AG04449 (cell line): ENCODE results near the gene PARP8.
"Not testable (repeated sequence)": the region's sequence is repeated elsewhere in the genome, so short reads cannot be mapped to it uniquely, and the experiment has no call there.

Source experiments
- CTCF ChIA-PET: fragments of 350-600 bp; formaldehyde crosslinking; extraction: SDS; loops from one replicate; lab custom pipeline; 2021; ENCODE audit warnings: antibody characterized with exemption; lab: Yijun Ruan, JAX
- POLR2A ChIA-PET: fragments of 400-600, 350-600 bp; formaldehyde crosslinking; extraction: SDS; loops from one replicate; lab custom pipeline; 2020; ENCODE audit warnings: antibody characterized with exemption, inconsistent platforms; lab: Yijun Ruan, JAX
- DNase-seq: peaks from one replicate; pipeline ENCODE4 v3.0.0-alpha.2; 2010; ENCODE audit warnings: low read depth, low spot score
- H3K4me3 ChIP-seq: 2 replicates; pipeline ENCODE4 v1.5.1; 2011; ENCODE audit warnings: low read depth, mild to moderate bottlenecking, control low read depth, low read length
- CTCF ChIP-seq: IDR thresholded peaks from one replicate; pipeline ENCODE4 v1.5.1; 2011; ENCODE audit warnings: mild to moderate bottlenecking, moderate library complexity, low read length, control low read depth, inconsistent platforms; ENCODE audit not compliant: insufficient read depth; ENCODE audit errors: missing control alignments

The PARP8 gene

GRCh38 chr5:50684721-50685120, 18.3 kb downstream of the PARP8 start:
- CTCF ChIA-PET = no interaction called here
- POLR2A ChIA-PET = no interaction called here

GRCh38 chr5:50687548-50687947, 21.1 kb downstream of the PARP8 start:
- no peak overlapping the region for H3K4me3 ChIP-seq
- CTCF ChIA-PET = no interaction called here
- POLR2A ChIA-PET = interaction anchor here (1.0 kb wide), 1 partner anchor 21 kb away, joined by 3 read pairs; the partner anchor contains the start of gene PARP8
- no peak for TF ChIP-seq CTCF
- no peak for DNase-seq

More at GRCh38 chr5:50684721-50685120, 18.3 kb downstream of the PARP8 start:
- no peak for TF ChIP-seq CTCF
- no peak overlapping the region for H3K4me3 ChIP-seq
- no peak for DNase-seq

GRCh38 chr5:50691399-50692016, 25.1 kb downstream of the PARP8 start:
- ChIA-PET POLR2A (no interaction called here), CTCF (no interaction called here)
- DNase-seq = no peak
- H3K4me3 ChIP-seq = no peak overlapping the region
- no peak for TF ChIP-seq CTCF

- H3K4me3 ChIP-seq = no peak overlapping the region
- no peak for DNase-seq
- no peak for TF ChIP-seq CTCF
- POLR2A ChIA-PET = no interaction called here
- CTCF ChIA-PET = no interaction called here
Observed at GRCh38 chr5:50694027-50694590, 27.7 kb downstream of the PARP8 start.

GRCh38 chr5:50694626-50695025, 28.2 kb downstream of the PARP8 start:
- H3K4me3 ChIP-seq, POLR2A ChIA-PET, CTCF ChIA-PET, DNase-seq: not testable (repeated sequence)

- CTCF ChIA-PET = no interaction called here
- no peak for DNase-seq
- no peak overlapping the region for H3K4me3 ChIP-seq
- no peak for TF ChIP-seq CTCF
- POLR2A ChIA-PET = no interaction called here
Observed at GRCh38 chr5:50697739-50698138, 31.3 kb downstream of the PARP8 start.

- POLR2A ChIA-PET = no interaction called here
- CTCF ChIA-PET = no interaction called here
Observed at GRCh38 chr5:50699737-50700136, 33.3 kb downstream of the PARP8 start.

More at GRCh38 chr5:50699737-50700136, 33.3 kb downstream of the PARP8 start:
- no peak for TF ChIP-seq CTCF
- no peak overlapping the region for H3K4me3 ChIP-seq
- DNase-seq = no peak
